Subcutaneous adipose tissue (tissue), 4 donors: ENCODE measurements around the gene TNS1. TPM values are rescaled to one million over a fixed set of nuclear protein-coding genes. Genes with fewer than 3 reads are reported as not detected.

Source experiments
- CTCF ChIP-seq: fragments of 450-650 bp; IDR thresholded peaks from one replicate; pipeline ENCODE4 v1.5.1; 2016; ENCODE audit warnings: low read depth, mild to moderate bottlenecking, control low read depth, antibody characterized with exemption, moderate library complexity
- total RNA-seq, 4 donors: library from RNA; depleted of rRNA; stranded (reverse); fragments of >200 nt; gene quantifications; one replicate each; pipeline ENCODE4 v1.1.0, GENCODE V29; 2016

TNS1 gene
- total RNA-seq, 4 donors from 2014 or later = 310 to 1,168 (median 450) TPM

GRCh38 chr2:217876253-217876570 lies 126.6 kb downstream of the TNS1 start:
- no peak for TF ChIP-seq CTCF

GRCh38 chr2:217875556-217876252 lies 127.1 kb downstream of the TNS1 start:
- TF ChIP-seq CTCF = no peak

- TF ChIP-seq CTCF = no peak
These were observed 127.7 kb downstream of the TNS1 start for GRCh38 chr2:217875138-217875537.

- no peak for TF ChIP-seq CTCF
These were observed 129.4 kb downstream of the TNS1 start for GRCh38 chr2:217873371-217873770.

- TF ChIP-seq CTCF = no peak
These were observed 130.5 kb downstream of the TNS1 start for GRCh38 chr2:217872319-217872718.

- no peak for TF ChIP-seq CTCF
These were observed 132.2 kb downstream of the TNS1 start for GRCh38 chr2:217870528-217871011.

- no peak for TF ChIP-seq CTCF
These were observed 133.9 kb downstream of the TNS1 start for GRCh38 chr2:217868911-217869334.
